HG03354 (cell line): ENCODE data around the gene CCM2.

Source experiments
- ATAC-seq: cut with Tn5 transposase; IDR thresholded peaks from one replicate; pipeline ENCODE4 v1.9.1; 2021; ENCODE audit warnings: mild to moderate bottlenecking; ENCODE audit not compliant: unreplicated experiment, poor library complexity, severe bottlenecking

Gene CCM2

DNA sequence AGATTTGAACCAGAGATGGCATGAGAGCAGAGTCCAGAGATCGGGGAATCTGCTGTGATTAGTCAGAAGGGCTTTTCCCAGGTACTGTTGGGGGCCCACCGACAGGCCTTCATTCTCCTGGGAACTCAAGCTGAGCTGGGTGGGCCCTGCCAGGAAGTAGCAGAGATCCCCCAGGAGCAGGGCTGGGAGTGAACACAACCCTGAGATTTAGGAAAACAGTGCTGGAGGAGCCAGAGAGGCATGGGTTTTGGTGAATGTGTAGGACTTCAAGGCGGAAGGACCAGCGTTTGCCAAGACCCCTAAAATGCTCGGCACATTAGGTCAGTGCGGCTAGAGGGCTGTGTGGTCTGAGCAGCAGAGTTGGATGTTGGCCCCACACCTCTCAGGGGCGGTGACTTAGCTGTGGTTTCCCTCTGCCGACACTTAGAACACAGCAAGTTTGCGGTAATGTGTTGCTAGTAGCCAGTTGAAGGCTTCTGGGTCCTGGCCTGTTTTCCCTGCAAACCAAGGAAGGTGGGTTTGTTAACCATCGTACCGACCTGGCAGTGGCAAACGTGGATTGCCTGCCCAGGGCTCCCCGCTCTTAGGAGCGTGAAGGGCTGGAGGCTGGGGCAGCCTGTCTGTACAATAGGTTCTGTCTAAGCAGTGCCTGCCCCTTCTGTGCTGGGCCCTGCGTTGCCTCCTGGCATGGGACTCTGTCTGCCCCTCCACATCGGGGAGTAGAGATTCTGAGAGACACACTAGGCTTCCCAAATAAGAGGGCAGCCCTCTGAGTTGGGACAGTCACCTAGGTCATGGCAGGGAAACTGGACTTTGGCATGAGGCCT, 74.7 kb downstream of the CCM2 start:
- ATAC-seq = no peak

GRCh38 chr7:45075355-45075644, 75.3 kb downstream of the CCM2 start:
- ATAC-seq = no peak

DNA sequence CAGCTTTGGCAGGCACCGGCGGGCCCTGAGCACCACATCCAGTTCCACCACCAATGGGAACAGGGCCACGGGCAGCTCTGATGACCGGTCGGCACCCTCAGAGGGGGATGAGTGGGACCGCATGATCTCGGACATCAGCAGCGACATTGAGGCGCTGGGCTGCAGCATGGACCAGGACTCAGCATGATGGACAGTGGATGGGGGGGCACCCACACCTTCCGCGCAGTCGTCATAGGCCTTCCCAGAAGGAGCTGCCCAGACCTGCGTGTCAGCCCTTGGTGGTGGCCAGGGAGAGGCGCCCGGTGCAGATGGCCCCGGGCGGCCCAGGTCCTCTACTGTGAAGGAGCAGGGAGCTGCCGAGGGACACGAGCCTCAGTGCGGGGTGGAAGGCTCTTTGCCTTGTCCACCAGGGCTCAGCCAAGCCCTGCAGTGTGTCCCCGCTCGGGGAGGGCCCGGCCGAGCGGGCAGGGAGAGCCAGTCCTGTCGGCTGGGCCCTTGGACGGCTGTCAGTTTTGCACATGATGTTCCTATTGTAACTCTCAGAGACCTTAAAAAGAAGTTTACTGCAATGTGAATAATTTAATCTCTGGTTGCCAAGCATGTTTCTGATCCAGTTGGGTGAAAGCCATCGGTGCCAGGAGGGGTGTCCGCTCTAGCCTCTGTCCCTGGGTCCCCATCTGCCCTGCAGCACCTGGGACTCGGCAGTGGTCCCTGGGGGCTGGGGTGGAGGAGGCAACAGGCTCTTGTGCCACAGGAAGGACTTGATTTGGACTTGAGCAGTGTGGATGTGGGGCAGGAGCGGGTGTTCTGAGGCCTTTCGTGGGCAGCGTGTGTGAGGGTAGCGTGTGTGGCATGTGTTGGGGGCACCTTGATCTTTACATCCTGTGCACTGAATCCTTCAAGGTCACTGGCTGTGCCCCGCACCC, 76.1 kb downstream of the CCM2 start:
- no peak for ATAC-seq

DNA sequence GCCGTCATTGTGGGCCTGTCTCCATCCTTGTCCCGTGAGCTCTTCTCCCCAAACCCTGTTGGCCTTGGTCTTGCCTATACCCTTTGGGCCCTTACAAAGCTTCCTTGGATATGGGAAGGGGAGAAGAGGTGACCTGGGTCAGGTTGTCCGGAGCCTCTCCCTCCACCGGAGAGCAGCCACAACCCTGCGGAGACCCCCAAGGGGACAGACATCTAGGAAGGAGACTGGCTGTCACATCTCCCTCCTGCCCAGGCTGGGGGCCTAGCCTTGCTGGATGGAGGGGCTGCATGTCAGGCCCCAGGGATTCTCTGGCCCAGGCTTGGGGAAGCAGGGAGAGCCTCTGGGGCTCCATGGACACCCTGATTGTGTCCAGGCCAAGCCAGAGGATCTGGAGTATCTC, 76.9 kb downstream of the CCM2 start:
- no peak for ATAC-seq

- no peak for ATAC-seq
These were observed 77.6 kb downstream of the CCM2 start for GRCh38 chr7:45077579-45077978.

- no peak for ATAC-seq
These were observed 78.2 kb downstream of the CCM2 start for GRCh38 chr7:45078125-45078681.

GRCh38 chr7:45080265-45080957, 80.4 kb downstream of the CCM2 start:
- no peak for ATAC-seq

GRCh38 chr7:45080958-45081669, 81.1 kb downstream of the CCM2 start:
- ATAC-seq = no peak

GRCh38 chr7:45081670-45081974, 81.6 kb downstream of the CCM2 start:
- ATAC-seq = no peak

- no peak for ATAC-seq
These were observed 82.2 kb downstream of the CCM2 start for GRCh38 chr7:45082031-45082830.

- ATAC-seq = no peak
These were observed 82.9 kb downstream of the CCM2 start for GRCh38 chr7:45082831-45083331.

GRCh38 chr7:45084336-45084735, 84.3 kb downstream of the CCM2 start:
- no peak for ATAC-seq

DNA sequence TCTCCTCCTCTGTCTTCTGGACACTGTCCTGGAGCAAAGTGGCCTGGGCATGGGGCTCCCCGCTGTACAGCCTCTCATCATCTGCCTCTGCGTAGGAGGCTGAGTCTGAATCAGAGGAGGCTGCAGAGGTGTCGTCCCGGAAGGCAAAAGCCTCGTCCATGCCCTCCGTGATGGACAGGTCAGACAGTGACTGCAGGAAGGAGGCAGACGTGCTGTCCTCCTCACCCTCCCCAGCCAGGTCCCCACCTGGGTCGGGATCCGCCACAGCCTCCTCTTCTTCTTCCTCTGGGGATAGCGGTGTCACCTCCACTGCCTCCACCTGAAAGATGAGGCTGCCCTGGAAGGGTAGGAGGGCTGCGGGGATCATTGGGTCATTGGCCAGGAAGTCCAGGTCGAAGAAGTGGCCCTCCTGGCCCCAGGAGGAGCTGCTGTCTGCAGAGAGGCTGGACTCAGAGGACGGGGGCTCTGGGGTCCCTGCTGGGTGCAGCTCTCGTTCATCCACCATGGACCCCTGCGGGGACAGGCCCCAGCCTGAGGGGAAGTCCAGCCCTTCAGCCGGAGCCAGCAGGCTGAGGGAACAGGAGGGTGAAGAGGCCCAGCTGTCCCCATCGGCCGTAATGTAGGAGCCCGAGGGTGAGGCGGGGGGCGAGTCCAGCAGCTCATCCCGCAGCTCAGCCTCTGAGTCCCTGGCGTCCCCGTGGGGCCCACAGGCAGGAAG, 85.1 kb downstream of the CCM2 start:
- ATAC-seq = no peak

DNA sequence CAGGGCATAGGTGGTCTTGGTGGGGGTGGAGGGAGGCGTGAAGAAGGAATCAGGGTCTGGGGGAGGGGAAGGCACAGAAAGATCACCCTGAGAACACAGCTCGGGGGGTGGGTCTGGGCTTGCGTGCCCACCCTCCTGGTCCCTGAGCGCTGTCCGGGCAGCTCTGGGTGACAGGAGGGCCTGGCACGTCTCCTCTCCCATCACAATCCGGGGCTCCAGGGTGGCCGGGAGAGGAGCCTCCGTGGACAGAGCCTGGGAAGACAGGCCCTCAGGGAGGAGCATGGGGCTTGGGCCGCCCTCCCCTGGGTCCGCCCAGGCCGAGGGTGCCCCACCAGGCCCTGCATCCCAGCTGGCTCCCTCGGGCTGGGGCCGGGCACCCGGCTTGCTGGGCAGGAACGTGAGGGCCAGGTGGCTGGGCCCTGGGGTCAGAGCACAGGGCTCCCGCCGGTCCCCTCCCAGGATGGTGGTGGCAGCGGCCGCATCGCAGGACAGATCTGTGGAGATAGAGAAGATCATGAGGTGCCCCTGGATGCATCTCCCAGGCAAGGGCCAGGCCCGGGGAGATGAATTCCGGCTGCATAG, 85.7 kb downstream of the CCM2 start:
- ATAC-seq = no peak

- ATAC-seq = no peak
These were observed 86.5 kb downstream of the CCM2 start for GRCh38 chr7:45086331-45087065.

DNA sequence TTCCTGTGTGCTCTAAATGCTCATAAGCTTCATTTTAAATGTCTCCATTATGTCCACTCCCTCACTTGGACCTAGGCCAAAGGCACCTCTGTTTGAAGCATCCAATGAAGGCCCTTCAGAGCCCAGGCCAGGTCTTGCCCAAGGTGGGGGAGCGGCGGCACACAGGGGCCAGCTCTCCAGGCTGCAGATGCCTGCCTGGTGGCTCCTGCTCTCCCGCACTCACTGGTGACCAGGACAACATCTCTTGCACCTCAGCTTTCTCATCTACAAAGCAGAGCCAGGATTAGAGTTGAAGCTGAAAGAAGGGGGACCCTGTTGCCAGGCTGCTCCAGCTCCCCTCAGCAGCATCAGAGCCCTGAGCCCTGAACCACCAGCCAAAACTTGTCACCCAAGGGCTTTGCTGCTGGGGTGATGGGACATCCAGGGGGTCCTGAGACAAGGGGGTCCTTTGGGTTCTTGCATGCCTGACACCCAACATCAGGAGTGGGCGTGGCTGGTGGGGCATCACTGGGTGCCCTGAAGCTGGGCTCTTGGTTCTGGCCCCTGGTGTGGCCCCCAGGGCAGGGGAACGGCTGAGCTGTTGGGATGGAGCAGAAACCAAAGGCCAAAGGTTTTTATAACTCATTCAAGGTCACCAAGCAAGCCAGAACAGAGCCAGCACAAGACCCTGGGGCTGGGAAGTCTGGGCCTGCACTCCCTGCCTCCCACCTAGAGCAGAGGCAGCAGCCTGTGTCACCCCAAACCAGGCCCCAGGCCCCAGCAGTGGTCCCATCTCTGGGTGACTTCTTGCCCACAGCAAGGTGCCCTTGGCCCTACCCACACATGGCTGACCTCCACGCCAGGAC, 87.5 kb downstream of the CCM2 start:
- no peak for ATAC-seq
